Measurements from ENCODE around the gene CAPN11.

The CAPN11 gene

DNA sequence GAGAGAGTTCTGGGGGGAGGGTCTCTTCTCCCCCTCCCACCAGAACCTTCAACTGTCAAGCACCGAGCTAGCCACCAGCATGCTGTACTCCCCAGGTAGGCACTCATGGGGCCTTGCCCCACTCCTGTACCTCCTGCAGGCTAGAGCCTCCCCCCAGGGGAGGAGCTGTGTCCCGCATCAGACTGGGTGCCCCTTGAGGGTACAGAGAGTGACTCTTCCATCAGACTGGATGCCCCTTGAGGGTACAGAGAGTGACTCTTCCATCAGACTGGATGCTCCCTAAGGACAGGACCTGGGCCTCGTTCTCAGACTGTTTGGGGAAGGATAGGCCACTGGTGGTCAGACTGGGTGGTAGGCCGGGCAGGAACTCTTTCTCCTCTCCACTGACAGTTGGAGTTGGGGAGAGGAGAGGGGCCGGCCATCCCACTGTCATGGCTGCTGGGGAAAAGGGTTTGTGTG lies at the start of gene CAPN11:
TSS of gene CAPN11 (plus strand) at position 51 of the 459 bp plus-strand sequence. CDS start at position 80, 29 bp downstream.
- no peaks in the 10 kb centered on the region for H3K9me3 ChIP-seq (ENCODE audit: low read length)
- no peak within 1 kb of the TSS for H3K4me3 ChIP-seq (ENCODE audit: low read length)
- no peaks in the 10 kb centered on the region for H3K36me3 ChIP-seq (ENCODE audit: insufficient read depth, low read length)
- no peak within 1 kb of the TSS for H2AFZ ChIP-seq (ENCODE audit: low read depth, low read length)
- H3K4me1 ChIP-seq (ENCODE audit: insufficient read depth, low read length) = peaks cover 8% of the 10 kb centered on the region
- H3K27me3 ChIP-seq (ENCODE audit: insufficient read depth, low read length) = no peaks in the 10 kb centered on the region

- no peaks in the 10 kb centered on the region for H3K27me3 ChIP-seq (ENCODE audit: insufficient read depth, low read length)
- H3K9me3 ChIP-seq (ENCODE audit: low read length) = no peaks in the 10 kb centered on the region
- H3K36me3 ChIP-seq (ENCODE audit: insufficient read depth, low read length) = peaks cover 74% of the 10 kb centered on the region
- no peak overlapping the region for H2AFZ ChIP-seq (ENCODE audit: low read depth, low read length)
- H3K4me1 ChIP-seq (ENCODE audit: insufficient read depth, low read length) = no peaks in the 10 kb centered on the region
- no peak overlapping the region for H3K4me3 ChIP-seq (ENCODE audit: low read length)
Observed at GRCh38 chr6:44109212-44109611, 49.4 kb upstream of the CAPN11 start.

DNA sequence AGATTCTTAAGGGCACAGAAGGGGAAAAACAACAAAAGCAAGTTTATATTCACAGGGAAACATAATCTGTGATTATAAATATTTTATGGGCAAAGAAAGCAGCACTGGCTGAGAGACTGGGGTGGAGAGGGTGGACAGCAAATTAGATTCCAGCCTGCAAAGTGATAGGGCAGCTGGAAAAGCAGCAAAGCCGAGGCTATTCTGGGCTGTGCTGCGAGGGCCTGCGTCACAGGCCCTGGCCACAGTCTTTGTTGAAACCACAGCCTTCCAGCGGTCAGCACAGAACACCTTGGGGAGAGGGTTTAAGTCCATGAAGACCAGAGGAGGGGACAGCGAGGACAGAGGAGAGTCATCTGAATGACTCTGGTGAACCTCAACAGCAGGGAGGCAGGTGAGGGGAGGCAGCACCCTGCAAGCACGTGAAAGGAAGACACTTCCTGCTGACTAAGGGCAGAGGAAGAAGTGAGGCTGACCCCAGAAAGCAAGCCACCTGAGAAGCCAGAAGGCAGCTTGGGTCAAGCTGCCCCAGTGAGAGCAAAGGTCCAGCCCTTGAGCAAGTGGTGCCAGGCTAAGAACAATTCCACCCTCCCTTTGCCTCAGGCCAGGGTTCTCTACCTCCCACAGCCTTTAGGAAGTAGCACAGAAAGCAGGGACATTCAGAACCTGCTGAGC lies 48.5 kb upstream of the CAPN11 start:
- H3K9me3 ChIP-seq (ENCODE audit: low read length) = no peaks in the 10 kb centered on the region
- no peak overlapping the region for H3K4me3 ChIP-seq (ENCODE audit: low read length)
- peaks cover 69% of the 10 kb centered on the region for H3K36me3 ChIP-seq (ENCODE audit: insufficient read depth, low read length)

DNA sequence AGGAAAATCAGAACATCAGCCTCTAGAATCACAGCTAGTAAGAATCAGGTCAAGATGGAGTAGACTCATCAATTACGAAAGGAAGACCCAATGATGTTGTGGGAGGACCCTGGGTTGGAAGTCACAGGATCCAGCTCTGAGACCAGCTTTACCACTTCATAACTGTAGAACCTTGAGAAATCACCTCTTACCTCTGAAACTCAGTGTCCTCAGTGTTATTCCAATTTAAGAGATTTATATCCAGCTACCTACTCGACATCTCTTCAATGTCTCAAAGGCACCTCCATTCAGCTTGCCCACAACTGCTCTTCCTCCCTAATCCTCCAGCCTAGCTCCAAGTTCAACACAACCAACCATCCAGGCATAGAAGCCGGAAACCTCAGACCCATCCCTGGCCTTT lies 47.7 kb upstream of the CAPN11 start:
- Histone ChIP-seq H2AFZ (ENCODE audit: low read depth, low read length) (no peak overlapping the region), H3K4me1 (ENCODE audit: insufficient read depth, low read length) (no peaks in the 10 kb centered on the region), H3K4me3 (ENCODE audit: low read length) (no peak overlapping the region), H3K27me3 (ENCODE audit: insufficient read depth, low read length) (no peaks in the 10 kb centered on the region), H3K36me3 (ENCODE audit: insufficient read depth, low read length) (peaks cover 72% of the 10 kb centered on the region), H3K9me3 (ENCODE audit: low read length) (no peaks in the 10 kb centered on the region)

More for the DNA sequence above, 48.5 kb upstream of the CAPN11 start:
- no peaks in the 10 kb centered on the region for H3K4me1 ChIP-seq (ENCODE audit: insufficient read depth, low read length)
- no peaks in the 10 kb centered on the region for H3K27me3 ChIP-seq (ENCODE audit: insufficient read depth, low read length)
- no peak overlapping the region for H2AFZ ChIP-seq (ENCODE audit: low read depth, low read length)

GRCh38 chr6:44111434-44112417 lies 46.9 kb upstream of the CAPN11 start:
- Histone ChIP-seq H2AFZ (ENCODE audit: low read depth, low read length) (no peak overlapping the region), H3K27me3 (ENCODE audit: insufficient read depth, low read length) (no peaks in the 10 kb centered on the region), H3K4me3 (ENCODE audit: low read length) (no peak overlapping the region), H3K4me1 (ENCODE audit: insufficient read depth, low read length) (no peaks in the 10 kb centered on the region), H3K9me3 (ENCODE audit: low read length) (no peaks in the 10 kb centered on the region), H3K36me3 (ENCODE audit: insufficient read depth, low read length) (peaks cover 68% of the 10 kb centered on the region)

DNA sequence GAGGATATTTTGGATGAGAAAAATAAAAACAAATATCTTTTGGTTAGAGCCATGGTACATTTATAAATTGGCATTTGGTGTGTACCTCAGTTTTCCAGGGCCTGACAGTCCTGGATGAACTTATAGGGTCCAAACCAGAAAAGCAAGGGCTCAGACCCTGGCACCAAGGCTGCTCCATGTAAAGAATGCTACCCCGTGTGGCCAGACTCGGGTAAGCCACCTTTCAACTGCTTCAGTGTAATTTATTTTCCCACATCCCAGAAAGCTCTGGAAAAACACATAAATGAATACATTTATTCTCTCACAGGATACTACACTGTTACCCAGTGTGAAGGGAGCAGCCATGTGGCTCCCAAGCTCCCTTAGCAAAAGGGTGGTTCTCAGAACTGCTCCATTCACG lies 45.2 kb upstream of the CAPN11 start:
- Histone ChIP-seq H3K4me1 (ENCODE audit: insufficient read depth, low read length) (no peaks in the 10 kb centered on the region), H2AFZ (ENCODE audit: low read depth, low read length) (no peak overlapping the region), H3K27me3 (ENCODE audit: insufficient read depth, low read length) (no peaks in the 10 kb centered on the region), H3K36me3 (ENCODE audit: insufficient read depth, low read length) (peaks cover 57% of the 10 kb centered on the region), H3K9me3 (ENCODE audit: low read length) (no peaks in the 10 kb centered on the region), H3K4me3 (ENCODE audit: low read length) (no peak overlapping the region)

GRCh38 chr6:44115866-44116265 lies 42.8 kb upstream of the CAPN11 start:
- no peak overlapping the region for H3K4me3 ChIP-seq (ENCODE audit: low read length)
- H2AFZ ChIP-seq (ENCODE audit: low read depth, low read length) = no peak overlapping the region
- H3K9me3 ChIP-seq (ENCODE audit: low read length) = no peaks in the 10 kb centered on the region
- no peaks in the 10 kb centered on the region for H3K4me1 ChIP-seq (ENCODE audit: insufficient read depth, low read length)
- H3K36me3 ChIP-seq (ENCODE audit: insufficient read depth, low read length) = peaks cover 43% of the 10 kb centered on the region
- H3K27me3 ChIP-seq (ENCODE audit: insufficient read depth, low read length) = no peaks in the 10 kb centered on the region

DNA sequence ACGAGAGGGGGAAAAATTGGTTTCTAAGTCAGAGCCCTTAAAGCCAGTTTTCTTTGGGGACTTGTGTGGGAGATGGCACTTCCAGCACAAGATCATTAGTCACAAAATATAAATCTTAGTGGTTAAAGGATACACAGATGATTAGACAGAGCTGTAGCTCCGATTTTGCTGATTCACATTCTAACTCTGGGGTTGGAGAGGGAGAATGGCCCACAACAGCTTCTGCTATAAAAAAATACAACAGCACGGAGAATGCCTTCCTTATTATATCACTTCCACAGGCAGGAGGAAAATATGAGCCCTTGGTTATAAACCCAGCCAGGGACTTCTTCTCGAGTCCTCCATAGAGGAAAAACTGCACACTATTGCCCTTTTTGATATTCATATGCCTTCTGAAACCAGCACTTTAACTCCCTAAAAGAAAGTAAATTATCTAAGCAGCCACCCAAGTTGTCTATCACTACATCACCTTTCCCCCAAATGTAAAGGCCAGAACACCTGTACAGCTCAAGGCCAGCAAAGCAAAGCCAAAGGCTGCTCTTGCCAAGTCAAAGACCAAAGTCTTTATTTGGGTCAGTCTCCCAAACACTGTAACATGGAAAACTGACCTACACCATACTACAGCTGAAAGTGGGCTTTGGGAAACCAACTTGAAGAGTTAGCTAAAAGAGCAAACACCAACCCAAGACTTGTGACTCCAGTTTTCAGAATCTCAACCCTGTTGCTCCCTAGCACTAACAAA lies 41.8 kb upstream of the CAPN11 start:
- no peaks in the 10 kb centered on the region for H3K27me3 ChIP-seq (ENCODE audit: insufficient read depth, low read length)
- no peaks in the 10 kb centered on the region for H3K9me3 ChIP-seq (ENCODE audit: low read length)
- no peaks in the 10 kb centered on the region for H3K4me1 ChIP-seq (ENCODE audit: insufficient read depth, low read length)
- H3K4me3 ChIP-seq (ENCODE audit: low read length) = no peak overlapping the region
- H2AFZ ChIP-seq (ENCODE audit: low read depth, low read length) = no peak overlapping the region
- H3K36me3 ChIP-seq (ENCODE audit: insufficient read depth, low read length) = peaks cover 33% of the 10 kb centered on the region

GRCh38 chr6:44117397-44118128 lies 41.1 kb upstream of the CAPN11 start:
- peaks cover 28% of the 10 kb centered on the region for H3K36me3 ChIP-seq (ENCODE audit: insufficient read depth, low read length)
- H2AFZ ChIP-seq (ENCODE audit: low read depth, low read length) = no peak overlapping the region
- no peaks in the 10 kb centered on the region for H3K27me3 ChIP-seq (ENCODE audit: insufficient read depth, low read length)
- H3K4me3 ChIP-seq (ENCODE audit: low read length) = no peak overlapping the region
- no peaks in the 10 kb centered on the region for H3K9me3 ChIP-seq (ENCODE audit: low read length)
- H3K4me1 ChIP-seq (ENCODE audit: insufficient read depth, low read length) = peaks cover 2% of the 10 kb centered on the region

- Histone ChIP-seq H3K36me3 (ENCODE audit: insufficient read depth, low read length) (peaks cover 16% of the 10 kb centered on the region), H3K4me1 (ENCODE audit: insufficient read depth, low read length) (peaks cover 16% of the 10 kb centered on the region), H3K4me3 (ENCODE audit: low read length) (no peak overlapping the region), H2AFZ (ENCODE audit: low read depth, low read length) (no peak overlapping the region), H3K27me3 (ENCODE audit: insufficient read depth, low read length) (no peaks in the 10 kb centered on the region), H3K9me3 (ENCODE audit: low read length) (no peaks in the 10 kb centered on the region)
Observed at GRCh38 chr6:44119704-44120262, 38.8 kb upstream of the CAPN11 start.

DNA sequence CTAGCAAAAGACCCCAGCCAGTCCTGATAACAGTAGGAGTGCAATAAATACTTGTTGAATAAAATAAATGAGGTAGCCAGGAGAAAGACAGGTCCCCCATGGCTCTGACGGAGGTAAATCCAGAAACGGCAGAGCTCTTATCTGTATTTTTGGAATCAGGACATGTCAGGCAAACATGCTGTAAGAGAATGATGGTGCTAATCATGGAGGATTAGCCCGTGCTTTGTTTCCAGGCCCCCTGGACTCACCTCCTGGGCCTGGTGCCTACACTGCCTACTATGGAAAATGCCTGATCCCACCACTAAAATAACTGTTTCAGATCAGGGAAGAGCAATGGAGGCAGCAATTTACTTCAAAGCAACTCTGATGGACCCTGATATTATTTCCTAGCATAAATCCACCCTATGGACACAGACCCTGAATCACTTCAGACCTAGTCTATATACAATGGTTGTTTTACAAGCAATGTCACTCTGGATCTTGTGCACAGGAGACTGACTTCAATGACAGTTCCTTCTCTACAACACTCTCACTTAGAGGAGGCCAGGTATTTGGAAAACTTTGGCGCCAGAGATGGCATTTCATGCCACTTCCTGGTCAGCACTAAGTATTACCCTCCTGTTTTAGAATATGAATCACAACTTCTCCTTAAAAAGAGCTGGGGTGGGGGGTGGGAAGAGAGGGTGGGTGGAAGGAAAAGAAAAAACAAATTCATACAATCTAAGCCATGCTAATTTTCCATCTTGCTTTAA lies 37.8 kb upstream of the CAPN11 start:
- Histone ChIP-seq H3K36me3 (ENCODE audit: insufficient read depth, low read length) (peaks cover 7% of the 10 kb centered on the region), H3K9me3 (ENCODE audit: low read length) (no peaks in the 10 kb centered on the region), H2AFZ (ENCODE audit: low read depth, low read length) (no peak overlapping the region), H3K27me3 (ENCODE audit: insufficient read depth, low read length) (no peaks in the 10 kb centered on the region), H3K4me3 (ENCODE audit: low read length) (no peak overlapping the region), H3K4me1 (ENCODE audit: insufficient read depth, low read length) (peaks cover 24% of the 10 kb centered on the region)
